HepG2 (cell line): ENCODE measurements around the gene SEPTIN3. TPM values are rescaled to one million over a fixed set of nuclear protein-coding genes. Genes with fewer than 3 reads are reported as not detected.
"Not testable (repeated sequence)": the region's sequence is repeated elsewhere in the genome, so short reads cannot be mapped to it uniquely, and the experiment has no call there.

Experiments used
- ATAC-seq: fragments of 200-7000 bp; cut with Tn5 transposase; 3 replicates; pipeline ENCODE4 v1.9.1; 2020; ENCODE audit warnings: mild to moderate bottlenecking, moderate library complexity
- BruUV-seq: library from RNA; stranded (reverse); fragments of 400-500 nt; replicated peaks from 2 replicates; lab custom pipeline; 2021; lab: Mats Ljungman, UMichigan
- CTCF ChIA-PET: fragments of 300-600 bp; formaldehyde crosslinking; extraction: SDS; loops from one replicate; lab custom pipeline; 2021; ENCODE audit warnings: low total read pairs, inconsistent platforms, low intra/inter-chr PET ratio; lab: Yijun Ruan, JAX
- POLR2A ChIA-PET: fragments of 350-600 bp; sonication (Branson Sonifier 250); formaldehyde crosslinking; loops from one replicate; lab custom pipeline; 2020; ENCODE audit warnings: antibody characterized with exemption, inconsistent platforms; lab: Yijun Ruan, JAX
- DNase-seq: peaks from one replicate; pipeline ENCODE4 v3.0.0-alpha.2; 2015; ENCODE audit warnings: low spot score
- FAIRE-seq: peaks from 3 replicates; lab custom pipeline; 2011; peaks lifted over from hg19 to GRCh38; lab: Jason Lieb, UNC
- H2AFZ ChIP-seq: one replicate; pipeline ENCODE4 v1.6.1; 2011; ENCODE audit warnings: low read length, inconsistent platforms
- H3K27ac ChIP-seq: fragments of 300-600 bp; 3 replicates; pipeline ENCODE4 v1.8.0; 2011; ENCODE audit warnings: mixed run types, mild to moderate bottlenecking, mixed read lengths, low read length, inconsistent platforms; ENCODE audit not compliant: insufficient read depth; ENCODE audit errors: extremely low read length
- H3K27me3 ChIP-seq, 2 experiments: fragments of 200-600 bp in 1 of 2; 2 replicates in 1 of 2; 3 replicates in 1 of 2; pipeline versions ENCODE4 v1.6.0 to v1.8.0; 2011; ENCODE audit warnings: low read length in 2 of 2, mild to moderate bottlenecking in 2 of 2, moderate library complexity in 2 of 2, inconsistent platforms in 1 of 2; ENCODE audit not compliant: insufficient read depth in 2 of 2, control insufficient read depth in 1 of 2
- H3K36me3 ChIP-seq, 2 experiments: fragments of 200-600 bp in 1 of 2; replicated peaks in 1 of 2; 2 replicates in 1 of 2; 3 replicates in 1 of 2; pipeline versions ENCODE4 v1.5.1 to v1.8.0; 2011; ENCODE audit warnings: low read length in 2 of 2, inconsistent platforms in 1 of 2; ENCODE audit not compliant: insufficient read depth in 2 of 2, control insufficient read depth in 1 of 2
- H3K4me1 ChIP-seq: 2 replicates; pipeline ENCODE4 v1.5.1; 2012; ENCODE audit warnings: low read length, inconsistent platforms; ENCODE audit not compliant: insufficient read depth
- H3K4me2 ChIP-seq: 2 replicates; pipeline ENCODE4 v1.6.0; 2011; ENCODE audit warnings: low read depth, low read length, inconsistent platforms
- H3K4me3 ChIP-seq, 3 experiments: fragments of 200-600 bp in 1 of 3; sonication (generic), shearing (Covaris generic) in 1 of 3; replicated peaks in 1 of 3; 2 replicates each; pipeline ENCODE4 v1.5.1; 2011 to 2016; ENCODE audit warnings: low read length in 3 of 3, inconsistent platforms in 2 of 3, low read depth in 2 of 3, mild to moderate bottlenecking in 2 of 3, control low read depth in 1 of 3, mixed read lengths in 1 of 3; ENCODE audit not compliant: insufficient read depth in 1 of 3
- H3K79me2 ChIP-seq: one replicate; pipeline ENCODE4 v1.6.1; 2011; ENCODE audit warnings: low read length, inconsistent platforms; ENCODE audit not compliant: insufficient read depth
- H3K9ac ChIP-seq: 2 replicates; pipeline ENCODE4 v1.6.0; 2011; ENCODE audit warnings: mild to moderate bottlenecking, low read depth, low read length, inconsistent platforms; ENCODE audit not compliant: insufficient read depth
- H3K9me3 ChIP-seq: 2 replicates; pipeline ENCODE4 v1.5.1; 2012; ENCODE audit warnings: mild to moderate bottlenecking, low read length
- H4K20me1 ChIP-seq: 2 replicates; pipeline ENCODE4 v1.6.0; 2011; ENCODE audit warnings: inconsistent platforms, mild to moderate bottlenecking, low read length, moderate library complexity; ENCODE audit not compliant: insufficient read depth
- HDAC6 ChIP-seq: fragments of 200-600 bp; sonication (generic); IDR thresholded peaks from 2 replicates; pipeline ENCODE4 v1.7.0; 2017; ENCODE audit warnings: mild to moderate bottlenecking, antibody characterized with exemption, low read length, low read depth
- HMG20B ChIP-seq: conservative IDR thresholded peaks from 2 replicates; pipeline ENCODE4 v1.6.1; 2016; ENCODE audit warnings: missing genetic modification reagents, missing compliant biosample characterization
- NR3C1 ChIP-seq: sonication (generic); formaldehyde crosslinking; IDR thresholded peaks from 2 replicates; pipeline ENCODE4 v1.4.0; 2020; ENCODE audit warnings: missing genetic modification reagents
- TOE1 ChIP-seq: sonication (generic); formaldehyde crosslinking; IDR thresholded peaks from 2 replicates; pipeline ENCODE4 v1.4.0; 2020; ENCODE audit warnings: mild to moderate bottlenecking, missing genetic modification reagents
- ZNF407 ChIP-seq: sonication (generic); formaldehyde crosslinking; IDR thresholded peaks from one replicate; pipeline ENCODE4 v1.5.1; 2020; ENCODE audit warnings: mild to moderate bottlenecking, missing genetic modification reagents; ENCODE audit errors: not compliant biosample characterization
- ZNF460 ChIP-seq: sonication (generic); formaldehyde crosslinking; IDR thresholded peaks from 2 replicates; pipeline ENCODE4 v1.5.1; 2020; ENCODE audit warnings: missing genetic modification reagents, mild to moderate bottlenecking, borderline replicate concordance
- WGBS: methylation state at CpG from one replicate; pipeline ENCODE4 v1.1.6; 2017; ENCODE audit warnings: low lambda C conversion rate; 5-methylcytosine and 5-hydroxymethylcytosine counted together
- in situ Hi-C: cut with HindIII; loops from 2 replicates; pipeline ENCODE4 v1.10.0; 2017; ENCODE audit warnings: low pct_unique_long_range_greater_than_20kb; ENCODE audit not compliant: extremely low pct_ligation_motif_present
- intact Hi-C: fragments of 100-400 bp; cut with micrococcal nuclease; formaldehyde crosslinking; loops from one replicate; pipeline ENCODE4 v1.10.0; 2022; ENCODE audit not compliant: unreplicated experiment
- polyA plus RNA-seq, 8 experiments: library from polyadenylated mRNA; depleted of rRNA in 3 of 8; stranded (reverse) in 7 of 8; unstranded in 1 of 8; fragments of >200 nt; fragmentation: Illumina TruSeq in 4 of 8; extraction: Trizol in 4 of 8; gene quantifications; 2 replicates each; pipeline versions ENCODE4 v1.2.1 to v1.2.3, GENCODE V29; 2011 to 2016; ENCODE audit warnings: low read depth in 4 of 8, missing spikeins in 1 of 8, mixed read lengths in 1 of 8; ENCODE audit not compliant: insufficient read depth in 1 of 8
- total RNA-seq, 5 experiments: library from RNA; depleted of rRNA; stranded (reverse); fragments of >200 nt; fragmentation: Illumina TruSeq; extraction: Trizol; gene quantifications; 2 replicates each; pipeline ENCODE4 v1.2.3, GENCODE V29; 2016; ENCODE audit warnings: low read depth in 1 of 5

SEPTIN3 gene
- total and polyA plus RNA-seq, 2 of the 13 experiments (the other 11 are each of a cell fraction or from before 2014, with no cell fraction given): 0.04 TPM; not detected in 1

- TF ChIP-seq ZNF407 (no peak), NR3C1 (no peak), HDAC6 (no peak), TOE1 (no peak), HMG20B (CRISPR knock-in tag) (no peak)
Observed at GRCh38 chr22:41948142-41948541, 21.1 kb upstream of the SEPTIN3 start (continued).

GRCh38 chr22:41948928-41949296 lies 20.3 kb upstream of the SEPTIN3 start:
- H4K20me1 ChIP-seq, H3K27me3 ChIP-seq, in situ Hi-C loops, POLR2A ChIA-PET, CTCF ChIA-PET, BruUV-seq, intact Hi-C loops, FAIRE-seq, ATAC-seq, H3K9ac ChIP-seq, H2AFZ ChIP-seq, DNase-seq, H3K9me3 ChIP-seq, H3K27ac ChIP-seq: not testable (repeated sequence)
- Histone ChIP-seq H3K4me3 (peak overlapping the region in 1 of 3 experiments; percentile 51; a peak in 2 of 6 replicates), H3K4me1 (peaks cover 70% of the 10 kb centered on the region), H3K36me3 (peaks cover 0 to 10% of the 10 kb centered on the region in 2 experiments; a peak in 1 of 5 replicates), H3K4me2 (peak overlapping the region; percentile 72), H3K79me2 (peaks cover 13% of the 10 kb centered on the region)
- 78% methylated on average over 8 of the region's 8 CpGs for WGBS
- TF ChIP-seq ZNF460: peak; percentile 39; the same call in 1 of the 2 replicates
